ENCODE results near the gene WAC. TPM values are rescaled to one million over a fixed set of nuclear protein-coding genes. Genes with fewer than 3 reads are reported as not detected.
"Not testable (repeated sequence)": the region's sequence is repeated elsewhere in the genome, so short reads cannot be mapped to it uniquely, and the experiment has no call there.

The WAC gene
- total RNA-seq = 63.6 TPM

- FAIRE-seq (no peak), DNase-seq (ENCODE audit: low spot score in 2 of 2) (peak; percentile 90 to 95)
These were observed at the start of gene WAC for GRCh38 chr10:28532337-28533185. TSS of gene WAC (plus strand) at chr10:28533118. CDS start at chr10:28533580, 462 bp downstream.

- FAIRE-seq = no peak
- no peak for DNase-seq (ENCODE audit: low spot score in 2 of 2)
These were observed 43.7 kb upstream of the WAC start for GRCh38 chr10:28489206-28489605.

- not testable (repeated sequence) for DNase-seq (ENCODE audit: low spot score in 2 of 2); FAIRE-seq
These were observed 42.6 kb upstream of the WAC start for GRCh38 chr10:28490256-28490865.

GRCh38 chr10:28492116-28492920, 40.6 kb upstream of the WAC start:
- DNase-seq (ENCODE audit: low spot score in 2 of 2) (no peak), FAIRE-seq (no peak)

- DNase-seq (ENCODE audit: low spot score in 2 of 2) (no peak), FAIRE-seq (no peak)
These were observed 38.5 kb upstream of the WAC start for GRCh38 chr10:28494420-28494819.

GRCh38 chr10:28495084-28495483, 37.8 kb upstream of the WAC start:
- DNase-seq (ENCODE audit: low spot score in 2 of 2) (no peak), FAIRE-seq (no peak)

- no peak for DNase-seq (ENCODE audit: low spot score in 2 of 2)
- no peak for FAIRE-seq
These were observed 36.9 kb upstream of the WAC start for GRCh38 chr10:28496017-28496416.

- no peak for FAIRE-seq
- DNase-seq (ENCODE audit: low spot score in 2 of 2) = no peak
These were observed 36.4 kb upstream of the WAC start for GRCh38 chr10:28496481-28496961.

GRCh38 chr10:28497313-28498126, 35.4 kb upstream of the WAC start:
- DNase-seq (ENCODE audit: low spot score in 2 of 2) = no peak
- no peak for FAIRE-seq

GRCh38 chr10:28500203-28500602, 32.7 kb upstream of the WAC start:
- not testable (repeated sequence) for DNase-seq (ENCODE audit: low spot score in 2 of 2); FAIRE-seq

- DNase-seq (ENCODE audit: low spot score in 2 of 2) (no peak), FAIRE-seq (no peak)
These were observed 29.8 kb upstream of the WAC start for GRCh38 chr10:28503114-28503513.

- DNase-seq (ENCODE audit: low spot score in 2 of 2) = no peak
- FAIRE-seq = no peak
These were observed 27.5 kb upstream of the WAC start for GRCh38 chr10:28505359-28505959.

- no peak for DNase-seq (ENCODE audit: low spot score in 2 of 2)
- no peak for FAIRE-seq
These were observed 24.5 kb upstream of the WAC start for GRCh38 chr10:28508304-28508925.

- DNase-seq (ENCODE audit: low spot score in 2 of 2) (no peak), FAIRE-seq (no peak)
These were observed 23.6 kb upstream of the WAC start for GRCh38 chr10:28509286-28509685.

- no peak for FAIRE-seq
These were observed 18.3 kb upstream of the WAC start for GRCh38 chr10:28514648-28515047.

GRCh38 chr10:28520346-28520745, 12.6 kb upstream of the WAC start:
- DNase-seq (ENCODE audit: low spot score in 2 of 2) = no peak
- no peak for FAIRE-seq

More at GRCh38 chr10:28514648-28515047, 18.3 kb upstream of the WAC start:
- DNase-seq (ENCODE audit: low spot score in 2 of 2) = no peak

GRCh38 chr10:28520828-28521227, 12.1 kb upstream of the WAC start:
- not testable (repeated sequence) for FAIRE-seq; DNase-seq (ENCODE audit: low spot score in 2 of 2)

- not testable (repeated sequence) for DNase-seq (ENCODE audit: low spot score in 2 of 2); FAIRE-seq
These were observed 11.0 kb upstream of the WAC start for GRCh38 chr10:28521961-28522360.

GRCh38 chr10:28523725-28524252, 9.1 kb upstream of the WAC start:
- FAIRE-seq (no peak), DNase-seq (ENCODE audit: low spot score in 2 of 2) (no peak)
